CD4-positive, alpha-beta T cell (primary cell): ENCODE data around the gene FASTK. TPM values are rescaled to one million over a fixed set of nuclear protein-coding genes. Genes with fewer than 3 reads are reported as not detected.

Source experiments
- ATAC-seq: fragments of 200-7000 bp; cut with Tn5 transposase; one replicate; pipeline ENCODE4 v1.10.0; 2022; ENCODE audit warnings: mild to moderate bottlenecking; ENCODE audit not compliant: poor library complexity
- CTCF ChIA-PET: fragments of 350-600 bp; sonication (Branson Sonifier 250); formaldehyde crosslinking; loops from one replicate; lab custom pipeline; 2021; ENCODE audit warnings: antibody characterized with exemption, inconsistent platforms; lab: Charles Lee
- POLR2A ChIA-PET: fragments of 350-600 bp; sonication (Branson Sonifier 250); formaldehyde crosslinking; loops from one replicate; lab custom pipeline; 2021; ENCODE audit warnings: antibody characterized with exemption, inconsistent platforms; lab: Charles Lee
- DNase-seq, 14 experiments: peaks; one replicate each; pipeline ENCODE4 v3.0.0-alpha.2; 2013 to 2020; ENCODE audit warnings: mixed read lengths in 2 of 14
- H3K27ac ChIP-seq, 2 donors: one replicate each; pipeline versions ENCODE4 v1.5.1 to v1.7.0; 2013; ENCODE audit warnings: low read length in 2 of 2, low read depth in 1 of 2, mild to moderate bottlenecking in 1 of 2
- H3K27me3 ChIP-seq, 2 experiments: 1 replicate in 1 of 2; 2 replicates in 1 of 2; pipeline versions ENCODE4 v1.6.1 to v1.7.0; 2013; ENCODE audit warnings: low read length in 2 of 2, control low read depth in 1 of 2, mild to moderate bottlenecking in 1 of 2, moderate library complexity in 1 of 2; ENCODE audit not compliant: insufficient read depth in 2 of 2, control insufficient read depth in 1 of 2
- H3K36me3 ChIP-seq: one replicate; pipeline ENCODE4 v1.6.1; 2013; ENCODE audit warnings: low read length, control low read depth; ENCODE audit not compliant: insufficient read depth
- H3K4me1 ChIP-seq: one replicate; pipeline ENCODE4 v1.6.1; 2013; ENCODE audit warnings: low read length, control low read depth; ENCODE audit not compliant: insufficient read depth
- H3K4me3 ChIP-seq: one replicate; pipeline ENCODE4 v1.5.1; 2013; ENCODE audit warnings: mild to moderate bottlenecking, low read length, moderate library complexity
- H3K9me3 ChIP-seq, 2 experiments: 1 replicate in 1 of 2; 2 replicates in 1 of 2; pipeline versions ENCODE4 v1.6.1 to v1.7.0; 2013; ENCODE audit warnings: low read length in 2 of 2, mild to moderate bottlenecking in 2 of 2, control low read depth in 1 of 2, moderate library complexity in 1 of 2; ENCODE audit not compliant: control insufficient read depth in 1 of 2, insufficient read depth in 1 of 2
- H3K27ac Mint-ChIP-seq: one replicate; pipeline ENCODE4 v1.8.0; 2020; ENCODE audit warnings: mixed read lengths
- H3K27me3 Mint-ChIP-seq: one replicate; pipeline ENCODE4 v1.8.0; 2021; ENCODE audit warnings: mixed read lengths
- H3K36me3 Mint-ChIP-seq: one replicate; pipeline ENCODE4 v1.8.0; 2021; ENCODE audit warnings: low read depth, mixed read lengths
- H3K4me1 Mint-ChIP-seq: one replicate; pipeline ENCODE4 v1.8.0; 2021; ENCODE audit warnings: low read depth, mixed read lengths
- H3K4me3 Mint-ChIP-seq: one replicate; pipeline ENCODE4 v1.8.0; 2020; ENCODE audit warnings: mild to moderate bottlenecking, mixed read lengths
- H3K9me3 Mint-ChIP-seq: one replicate; pipeline ENCODE4 v1.8.0; 2020; ENCODE audit warnings: mixed read lengths
- intact Hi-C, 2 experiments: fragments of 100-400 bp; cut with DNase I in 1 of 2; cut with micrococcal nuclease in 1 of 2; formaldehyde crosslinking; loops; one replicate each; pipeline versions ENCODE4 v1.15.1 to v1.9.0; 2023 to 2025; cut with DNase I, micrococcal nuclease
- total RNA-seq, 174 experiments: library from RNA in 2 of 174; stranded (reverse) in 2 of 174; gene quantifications; one replicate each; pipeline ENCODE4 v1.2.3 and lab custom pipeline; 2021 to 2026
- TF ChIP-seq, protein P1 (sequence below): fragments of 200-600 bp; IDR thresholded peaks from one replicate; pipeline ENCODE4 v1.8.0; 2022; ENCODE audit warnings: antibody characterized with exemption, mild to moderate bottlenecking

Gene FASTK
- total RNA-seq, 2 experiments from 2014 or later, result 82.2 to 84.2 TPM

DNA sequence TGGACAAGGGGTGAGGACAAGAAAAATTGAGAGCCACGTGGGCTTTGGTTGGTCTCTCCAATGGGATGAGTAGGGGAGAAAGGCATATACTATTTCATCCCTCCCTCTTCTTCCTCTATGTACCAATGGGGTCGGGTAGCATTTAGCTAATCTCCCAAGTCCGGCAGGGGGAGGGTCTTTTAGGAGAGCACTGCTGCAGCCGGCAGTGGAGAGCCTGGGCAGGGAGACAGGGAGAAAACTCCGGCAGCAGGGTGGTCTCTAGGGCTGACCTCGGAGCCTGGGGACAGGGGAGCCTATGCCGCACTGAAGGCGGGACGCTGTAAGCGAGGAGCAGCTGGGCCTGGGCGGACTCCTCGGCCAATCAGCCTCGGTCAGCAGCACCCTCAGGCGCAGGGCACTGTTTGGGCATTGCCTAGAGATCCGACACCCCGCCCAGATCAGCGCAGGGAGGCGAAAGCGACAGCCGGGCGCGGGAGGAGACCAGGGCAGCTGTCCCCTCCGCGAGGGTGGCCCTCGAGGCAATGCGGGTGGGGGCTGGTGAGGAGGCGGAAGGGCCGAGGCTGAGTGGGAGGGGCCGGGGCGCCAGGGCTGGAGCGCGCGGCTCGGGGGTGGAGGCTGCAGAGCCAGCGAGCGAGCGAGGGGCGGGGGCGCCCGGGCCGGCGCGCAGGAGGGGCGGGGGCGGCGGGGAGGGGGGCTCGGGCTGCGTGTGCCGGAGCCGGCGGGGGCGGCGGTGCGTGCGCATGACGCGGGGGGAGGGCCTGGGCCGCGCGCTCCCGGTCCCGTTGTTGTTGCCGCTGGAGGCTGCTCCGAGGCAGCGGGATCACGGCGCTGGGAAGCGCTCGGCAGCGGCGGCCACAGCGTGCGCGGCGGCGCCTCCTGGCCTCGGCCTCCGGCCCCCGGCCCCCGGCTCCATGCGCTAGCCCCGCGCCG is 5.3 kb upstream of the FASTK start, which contains the start of gene AGAP3:
Gene AGAP3, plus strand, starts transcription at position 785 of the 930 bp plus-strand sequence. CDS start 267 bp downstream, outside the sequence.
- intact Hi-C loops, result loop anchor here in 1 of 2 experiments (10.0 kb wide), 2 partner anchors 111 to 1251 kb away; partner anchors contain the start of genes KCNH2 and ZNF862

DNA sequence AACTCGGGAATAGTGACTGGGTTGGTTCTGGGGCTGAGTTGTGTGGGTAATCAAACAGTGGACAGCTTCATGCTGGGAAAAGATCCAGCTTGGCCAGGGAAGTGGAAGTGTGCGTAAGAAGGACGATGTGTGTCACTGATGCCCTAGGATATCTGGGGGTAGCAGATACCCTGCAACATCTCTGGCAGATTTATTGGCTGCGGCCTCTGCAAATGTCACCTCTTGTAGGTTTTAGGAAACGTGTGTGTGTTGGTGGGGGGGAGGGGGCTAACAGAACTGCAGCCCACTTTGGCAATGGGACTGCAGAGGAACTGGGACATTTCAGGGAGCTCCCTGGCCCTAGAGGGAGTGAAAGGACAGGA is 4.7 kb upstream of the FASTK start:
- H3K4me1 ChIP-seq, result peaks cover 75% of the 10 kb centered on the region
- H3K9me3 ChIP-seq, result peaks cover 0 to 3% of the 10 kb centered on the region in 2 experiments
- TF ChIP-seq, protein P1, sequence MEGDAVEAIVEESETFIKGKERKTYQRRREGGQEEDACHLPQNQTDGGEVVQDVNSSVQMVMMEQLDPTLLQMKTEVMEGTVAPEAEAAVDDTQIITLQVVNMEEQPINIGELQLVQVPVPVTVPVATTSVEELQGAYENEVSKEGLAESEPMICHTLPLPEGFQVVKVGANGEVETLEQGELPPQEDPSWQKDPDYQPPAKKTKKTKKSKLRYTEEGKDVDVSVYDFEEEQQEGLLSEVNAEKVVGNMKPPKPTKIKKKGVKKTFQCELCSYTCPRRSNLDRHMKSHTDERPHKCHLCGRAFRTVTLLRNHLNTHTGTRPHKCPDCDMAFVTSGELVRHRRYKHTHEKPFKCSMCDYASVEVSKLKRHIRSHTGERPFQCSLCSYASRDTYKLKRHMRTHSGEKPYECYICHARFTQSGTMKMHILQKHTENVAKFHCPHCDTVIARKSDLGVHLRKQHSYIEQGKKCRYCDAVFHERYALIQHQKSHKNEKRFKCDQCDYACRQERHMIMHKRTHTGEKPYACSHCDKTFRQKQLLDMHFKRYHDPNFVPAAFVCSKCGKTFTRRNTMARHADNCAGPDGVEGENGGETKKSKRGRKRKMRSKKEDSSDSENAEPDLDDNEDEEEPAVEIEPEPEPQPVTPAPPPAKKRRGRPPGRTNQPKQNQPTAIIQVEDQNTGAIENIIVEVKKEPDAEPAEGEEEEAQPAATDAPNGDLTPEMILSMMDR, result no peak
- Mint-ChIP-seq H3K4me3 (peak overlapping the region; percentile 90), H3K4me1 (peaks cover 48% of the 10 kb centered on the region), H3K27me3 (peaks cover 8% of the 10 kb centered on the region), H3K9me3 (no peaks in the 10 kb centered on the region), H3K36me3 (peaks cover 14% of the 10 kb centered on the region), H3K27ac (peak overlapping the region; percentile 85)
- intact Hi-C loops, result loop anchor here in 1 of 2 experiments (10.0 kb wide), 2 partner anchors 111 to 1251 kb away; partner anchors contain the start of genes KCNH2 and ZNF862
- H3K4me3 ChIP-seq, result peak overlapping the region; percentile 59
- DNase-seq, result peak in 1 of 14 experiments; percentile 22
- POLR2A ChIA-PET, result interaction anchor here (1.0 to 1.8 kb wide), 4 partner anchors 26 to 122 kb away, joined by 3 to 8 read pairs (median 4); partner anchors contain the start of gene ABCB8
- no peaks in the 10 kb centered on the region for H3K27me3 ChIP-seq
- no peaks in the 10 kb centered on the region for H3K36me3 ChIP-seq
- CTCF ChIA-PET, result interaction anchor here (1.5 to 2.6 kb wide), 2 partner anchors 25 to 67 kb away, joined by 4 to 11 read pairs; no protein-coding TSS in a partner anchor
- no peak for ATAC-seq
- no peak overlapping the region for H3K27ac ChIP-seq

More for the DNA sequence above, 5.3 kb upstream of the FASTK start, which contains the start of gene AGAP3:
- peak within 1 kb of the TSS; percentile 70 for H3K4me3 ChIP-seq
- no peak within 1 kb of the TSS for H3K27ac ChIP-seq
- Mint-ChIP-seq H3K4me1 (peaks cover 48% of the 10 kb centered on the region), H3K27me3 (peaks cover 8% of the 10 kb centered on the region), H3K36me3 (peaks cover 14% of the 10 kb centered on the region), H3K4me3 (peak within 1 kb of the TSS; percentile 90), H3K9me3 (no peaks in the 10 kb centered on the region), H3K27ac (peak within 1 kb of the TSS; percentile 85)
- peak in 13 of 14 experiments; percentile 32 to 81 (median 57) for DNase-seq
- H3K9me3 ChIP-seq, result peaks cover 0 to 3% of the 10 kb centered on the region in 2 experiments
- ATAC-seq, result peak; percentile 7
- TF ChIP-seq, protein P1, result no peak
- POLR2A ChIA-PET, result interaction anchor here (1.1 to 1.8 kb wide), 4 partner anchors 27 to 72 kb away, joined by 3 to 8 read pairs (median 5); partner anchors contain the start of gene ABCB8
- no peaks in the 10 kb centered on the region for H3K27me3 ChIP-seq
- CTCF ChIA-PET, result no interaction called here
- H3K4me1 ChIP-seq, result peaks cover 74% of the 10 kb centered on the region
- no peaks in the 10 kb centered on the region for H3K36me3 ChIP-seq

DNA sequence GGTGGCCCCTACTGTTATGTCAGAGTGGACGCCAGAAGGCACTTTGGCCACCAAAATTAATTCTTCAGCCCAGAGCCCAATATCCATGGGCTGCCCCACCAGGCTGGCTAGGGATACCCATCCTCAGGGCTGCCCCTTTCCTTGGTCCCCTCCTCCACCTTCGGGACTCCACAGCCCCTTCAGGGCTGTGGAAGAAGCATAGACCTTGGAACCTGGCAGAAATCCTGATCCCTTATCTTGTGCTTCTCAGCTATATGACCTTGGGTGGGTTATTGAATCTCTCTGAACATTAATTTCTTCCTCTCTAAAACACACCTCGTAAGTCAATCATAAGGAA is 3.2 kb upstream of the FASTK start:
- ATAC-seq (peak; percentile 1), DNase-seq (no peak)
- no peaks in the 10 kb centered on the region for H3K9me3 Mint-ChIP-seq
- Histone ChIP-seq H3K9me3 (peaks cover 0 to 3% of the 10 kb centered on the region in 2 experiments), H3K4me3 (peak overlapping the region; percentile 79), H3K27me3 (no peaks in the 10 kb centered on the region), H3K36me3 (peaks cover 4% of the 10 kb centered on the region), H3K4me1 (peaks cover 75% of the 10 kb centered on the region), H3K27ac (peak overlapping the region in 1 of 2 donors; percentile 44)
- TF ChIP-seq, protein P1, result no peak
- H3K27me3 Mint-ChIP-seq, result peaks cover 4% of the 10 kb centered on the region
- intact Hi-C loops, result loop anchor here (1.0 to 10.0 kb wide), 5 partner anchors 25 to 1371 kb away; partner anchors contain the start of genes ABCB8 (in 1 of the 2), KCNH2 (in 1 of the 2) and ZNF862 (in 1 of the 2)
- H3K4me1 Mint-ChIP-seq, result peaks cover 50% of the 10 kb centered on the region
- H3K4me3 Mint-ChIP-seq, result peak overlapping the region; percentile 88
- peak overlapping the region; percentile 85 for H3K27ac Mint-ChIP-seq
- H3K36me3 Mint-ChIP-seq, result peaks cover 18% of the 10 kb centered on the region
- ChIA-PET POLR2A (interaction anchor here (0.6 to 1.6 kb wide), 3 partner anchors 25 to 1938 kb away, joined by 3 to 8 read pairs (median 3); partner anchors contain the start of genes ABCB8 and SLC4A2), CTCF (interaction anchor here (0.8 to 2.6 kb wide), 8 partner anchors 23 to 121 kb away, joined by 3 to 11 read pairs (median 4); partner anchors contain the start of gene ABCB8)
